GM04503 (cell line): ENCODE measurements around the gene FAM83E.
"Not testable (repeated sequence)": the region's sequence is repeated elsewhere in the genome, so short reads cannot be mapped to it uniquely, and the experiment has no call there.

ENCODE experiments used
- DNase-seq: peaks from one replicate; pipeline ENCODE4 v3.0.0-alpha.2; 2012; ENCODE audit warnings: low read depth

Gene FAM83E

DNA sequence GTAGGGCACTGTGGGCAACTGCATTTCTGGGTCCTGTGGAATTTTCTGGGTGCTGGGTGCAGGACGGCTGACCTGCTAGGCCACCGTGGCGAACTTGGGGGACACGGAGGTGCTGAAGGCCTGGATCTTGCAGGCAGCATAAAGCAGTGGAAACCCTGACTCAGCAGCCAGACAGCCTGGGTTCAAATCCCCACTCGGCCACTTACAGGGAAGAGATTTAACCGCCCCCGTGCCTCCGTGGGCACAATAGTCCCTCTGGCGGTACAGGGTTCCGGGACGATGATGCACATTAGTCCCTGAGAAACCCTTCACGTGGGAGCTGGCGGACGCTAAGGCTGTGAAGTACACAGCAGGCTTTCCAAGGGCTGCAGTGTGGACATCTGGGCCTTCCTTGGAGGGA lies 3.0 kb downstream of the FAM83E start:
- no peak for DNase-seq

DNA sequence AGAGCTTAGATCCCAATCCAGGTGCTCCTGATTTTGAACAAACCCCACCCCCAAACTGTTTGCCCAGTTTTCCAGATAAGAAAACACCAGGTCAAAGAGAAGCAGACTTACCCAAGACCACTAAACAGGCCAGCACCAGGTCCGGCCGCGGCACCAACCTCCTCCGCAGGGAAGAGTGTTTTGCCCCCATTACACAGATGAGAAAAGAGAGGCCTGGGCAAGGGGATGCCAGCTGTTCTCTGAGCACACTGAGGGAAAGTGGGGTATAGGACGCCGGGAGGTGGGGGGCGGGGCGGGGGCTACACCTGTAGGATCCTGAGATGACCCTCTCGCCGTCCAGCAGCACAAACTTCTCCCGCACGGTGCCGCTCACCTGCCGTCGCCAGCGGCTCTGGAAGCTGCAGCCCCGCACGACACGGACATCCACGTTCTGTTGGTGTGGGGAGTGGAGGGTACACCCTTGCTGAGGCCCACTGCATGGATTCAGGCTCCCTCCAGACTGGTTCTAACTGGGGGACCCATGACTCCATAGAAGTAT lies 5.2 kb downstream of the FAM83E start:
- no peak for DNase-seq

DNA sequence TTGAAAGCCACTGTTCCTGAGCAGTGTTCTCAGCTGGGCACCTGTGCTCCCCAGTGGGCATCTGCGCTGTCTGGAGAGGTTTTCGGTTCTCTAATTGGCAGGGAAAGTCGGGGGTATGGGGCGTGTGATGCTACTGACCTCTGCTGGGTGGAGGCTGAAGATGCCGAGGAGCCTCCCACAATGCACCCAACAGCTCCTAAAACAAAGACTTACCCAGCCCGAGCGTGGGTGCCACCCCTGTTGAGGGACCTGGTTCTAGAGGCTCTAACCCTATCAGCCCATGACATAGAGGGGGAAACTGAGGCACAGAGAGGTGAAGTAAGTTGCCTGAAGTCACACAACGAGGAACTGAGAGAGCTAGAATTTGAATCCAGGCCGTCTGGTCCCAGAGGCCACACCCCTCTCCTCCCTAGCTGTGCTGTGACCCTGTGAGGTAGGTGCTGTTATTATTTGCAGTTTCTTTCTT lies 6.0 kb downstream of the FAM83E start:
- no peak for DNase-seq

DNA sequence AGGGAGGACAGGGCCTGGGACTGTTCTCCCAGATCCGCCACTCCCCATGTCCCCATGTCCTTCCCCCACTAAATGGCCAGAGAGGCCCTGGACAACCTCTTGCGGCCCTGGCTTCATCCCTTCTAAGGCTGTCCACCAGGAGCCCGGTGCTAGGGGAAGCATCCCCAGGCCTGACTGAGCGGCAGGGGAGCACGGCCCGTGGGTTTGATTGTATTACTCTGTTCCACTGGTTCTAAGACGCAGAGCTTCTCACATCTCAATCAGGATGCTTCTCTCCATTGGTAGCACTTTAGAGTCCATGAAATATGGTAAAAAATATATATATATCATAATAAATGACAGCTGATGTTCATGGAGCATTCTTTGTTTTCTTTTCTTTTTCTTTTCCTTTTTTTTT lies 7.5 kb downstream of the FAM83E start:
- no peak for DNase-seq

DNA sequence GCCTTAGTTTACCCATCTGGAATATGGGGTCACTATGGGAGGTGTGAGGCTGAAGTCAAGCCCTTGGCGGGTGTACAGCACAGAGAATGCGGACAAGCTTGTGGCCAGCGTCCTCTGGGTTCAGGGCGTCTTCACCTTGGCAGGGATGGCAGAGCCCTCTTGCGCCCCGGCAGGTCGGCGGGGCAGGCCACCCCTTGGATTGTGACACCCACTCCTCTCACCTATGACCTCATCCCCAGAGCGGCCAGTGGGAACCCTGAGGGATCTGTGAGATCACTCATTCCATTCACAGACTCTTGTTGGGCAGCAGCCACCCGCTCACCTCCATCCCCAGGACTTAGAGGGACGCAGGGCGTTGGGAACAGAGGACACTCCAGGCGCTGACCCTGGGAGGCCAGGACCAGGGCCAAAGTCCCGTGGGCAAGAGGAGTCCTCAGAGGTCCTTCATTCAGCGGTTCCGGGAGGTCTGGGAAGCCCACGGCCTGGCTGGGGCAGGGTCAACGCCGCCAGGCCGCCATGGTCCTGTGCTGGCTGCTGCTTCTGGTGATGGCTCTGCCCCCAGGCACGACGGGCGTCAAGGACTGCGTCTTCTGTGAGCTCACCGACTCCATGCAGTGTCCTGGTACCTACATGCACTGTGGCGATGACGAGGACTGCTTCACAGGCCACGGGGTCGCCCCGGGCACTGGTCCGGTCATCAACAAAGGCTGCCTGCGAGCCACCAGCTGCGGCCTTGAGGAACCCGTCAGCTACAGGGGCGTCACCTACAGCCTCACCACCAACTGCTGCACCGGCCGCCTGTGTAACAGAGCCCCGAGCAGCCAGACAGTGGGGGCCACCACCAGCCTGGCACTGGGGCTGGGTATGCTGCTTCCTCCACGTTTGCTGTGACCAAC lies 8.2 kb downstream of the FAM83E start, which contains the start of gene SPACA4:
Gene SPACA4 (plus strand): TSS at position 280 of the 896 bp plus-strand sequence. CDS start 237 bp downstream, at position 517.
- DNase-seq = no peak

DNA sequence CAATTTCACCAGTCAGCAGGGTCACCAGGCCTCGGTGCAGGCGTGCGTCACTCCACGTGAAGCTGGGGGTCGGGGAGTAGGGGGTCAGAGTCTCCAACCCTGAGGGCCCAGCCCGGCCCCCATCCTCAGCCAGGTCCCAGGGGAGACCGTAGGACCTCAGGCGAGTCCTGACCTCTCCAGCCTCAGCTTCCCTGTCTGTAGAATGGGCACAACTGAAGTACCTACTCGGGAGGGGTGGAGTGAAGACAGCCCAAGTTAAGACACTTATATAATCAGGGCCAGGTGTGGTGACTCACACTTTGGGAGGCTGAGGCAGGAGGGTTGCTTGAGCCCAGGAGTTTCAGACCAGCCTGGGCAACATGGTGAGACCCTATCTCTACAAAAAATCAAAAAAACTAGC lies 11.0 kb downstream of the FAM83E start:
- no peak for DNase-seq

DNA sequence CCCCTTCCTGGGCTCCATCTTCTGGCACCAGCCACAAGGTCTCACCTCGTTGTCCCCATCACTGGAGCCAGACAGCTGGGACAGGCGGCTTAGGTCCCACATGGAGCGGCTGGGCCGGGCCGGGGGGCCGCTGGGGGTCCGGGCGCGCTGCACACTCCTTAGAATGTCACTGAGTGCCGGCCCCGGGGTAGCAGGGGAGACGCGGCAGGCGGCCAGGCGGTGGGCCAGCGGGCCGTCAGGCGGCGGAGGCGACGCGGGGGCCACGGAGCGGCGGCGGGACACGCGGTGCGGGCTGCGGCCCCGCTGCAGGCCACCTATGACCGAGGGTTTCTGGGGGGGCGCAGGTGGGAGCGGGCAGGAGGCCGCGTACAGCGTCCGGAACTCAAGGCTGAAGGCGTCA lies 11.4 kb downstream of the FAM83E start:
- DNase-seq = no peak

DNA sequence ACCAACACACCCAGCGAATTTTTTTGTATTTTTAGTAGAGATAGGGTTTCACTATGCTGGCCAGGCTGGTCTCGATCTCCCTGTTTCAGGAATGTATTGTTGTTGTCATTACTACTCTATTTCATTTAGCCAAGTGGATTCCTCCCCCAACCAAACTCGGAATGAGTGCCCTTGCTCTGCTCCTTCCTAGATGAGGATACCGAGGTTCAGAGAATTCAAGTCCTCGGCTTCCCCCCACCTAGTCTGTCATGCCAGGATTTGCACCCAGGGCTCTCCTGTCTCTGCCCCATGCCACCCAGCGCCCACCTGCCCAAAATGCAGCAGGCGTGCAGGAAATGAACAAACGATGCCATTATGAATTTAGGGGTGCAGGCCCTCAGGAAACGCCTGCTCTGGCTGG lies 11.9 kb downstream of the FAM83E start:
- no peak for DNase-seq

DNA sequence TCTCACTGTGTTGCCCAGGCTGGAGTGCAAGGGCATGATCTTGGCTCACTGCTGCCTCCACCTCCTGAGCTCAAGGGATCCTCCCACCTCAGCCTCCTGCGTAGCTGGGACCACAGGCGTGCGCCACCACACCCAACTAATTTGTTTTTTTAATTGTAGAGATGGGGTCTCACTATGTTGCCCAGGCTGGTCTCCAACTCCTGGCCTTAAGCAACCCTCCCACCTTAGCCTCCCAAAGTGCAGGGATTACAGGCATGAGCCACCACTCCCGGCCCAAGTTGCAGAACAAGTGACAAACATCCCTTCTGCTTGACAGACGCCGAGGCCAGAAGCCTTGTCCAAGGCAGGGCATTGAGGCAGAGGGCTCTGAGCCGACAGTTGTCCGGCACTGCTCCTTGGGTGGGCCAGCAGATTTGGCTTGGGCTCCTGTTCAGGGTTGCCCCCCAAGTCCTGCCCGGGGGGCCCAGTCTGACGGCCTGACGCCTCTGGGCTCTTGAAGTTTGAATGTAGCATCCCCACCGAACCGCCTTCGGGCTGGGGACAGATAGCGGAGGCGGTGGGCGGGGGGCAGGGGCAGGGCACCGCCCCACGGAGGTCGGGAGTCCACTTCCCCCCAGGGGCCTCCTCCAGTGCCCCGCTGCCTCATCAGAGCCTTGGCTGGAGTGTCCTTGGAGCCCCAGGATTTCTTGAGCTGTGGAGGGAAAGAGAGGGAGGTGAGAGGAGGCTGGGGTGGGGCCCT lies 14.0 kb downstream of the FAM83E start:
- no peak for DNase-seq

DNA sequence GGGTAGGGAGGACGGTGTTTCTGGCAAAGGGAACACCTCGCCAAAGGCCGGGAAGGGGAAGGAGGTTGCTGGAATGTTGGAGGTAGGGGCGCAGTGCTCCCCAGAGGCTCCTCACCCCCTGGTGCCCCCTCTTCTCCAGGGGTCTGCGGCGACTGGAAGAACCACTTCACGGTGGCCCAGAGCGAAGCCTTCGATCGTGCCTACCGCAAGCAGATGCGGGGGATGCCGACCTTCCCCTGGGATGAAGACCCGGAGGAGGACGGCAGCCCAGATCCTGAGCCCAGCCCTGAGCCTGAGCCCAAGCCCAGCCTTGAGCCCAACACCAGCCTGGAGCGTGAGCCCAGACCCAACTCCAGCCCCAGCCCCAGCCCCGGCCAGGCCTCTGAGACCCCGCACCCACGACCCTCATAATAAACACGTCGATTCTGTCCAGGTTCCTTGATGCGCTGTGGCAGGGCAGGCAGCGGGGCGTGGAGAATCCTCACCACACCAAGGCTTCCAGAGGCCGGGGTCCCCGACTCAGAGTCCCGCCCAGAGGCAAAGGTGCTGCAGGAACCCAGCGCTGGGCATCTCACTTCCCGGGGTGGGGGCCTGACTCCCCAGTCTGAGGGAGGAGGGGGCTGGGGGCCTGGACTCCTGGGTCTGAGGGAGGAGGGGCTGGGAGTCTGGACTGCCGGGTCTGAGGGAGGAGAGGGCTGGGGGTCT lies 15.7 kb downstream of the FAM83E start:
- no peak for DNase-seq

DNA sequence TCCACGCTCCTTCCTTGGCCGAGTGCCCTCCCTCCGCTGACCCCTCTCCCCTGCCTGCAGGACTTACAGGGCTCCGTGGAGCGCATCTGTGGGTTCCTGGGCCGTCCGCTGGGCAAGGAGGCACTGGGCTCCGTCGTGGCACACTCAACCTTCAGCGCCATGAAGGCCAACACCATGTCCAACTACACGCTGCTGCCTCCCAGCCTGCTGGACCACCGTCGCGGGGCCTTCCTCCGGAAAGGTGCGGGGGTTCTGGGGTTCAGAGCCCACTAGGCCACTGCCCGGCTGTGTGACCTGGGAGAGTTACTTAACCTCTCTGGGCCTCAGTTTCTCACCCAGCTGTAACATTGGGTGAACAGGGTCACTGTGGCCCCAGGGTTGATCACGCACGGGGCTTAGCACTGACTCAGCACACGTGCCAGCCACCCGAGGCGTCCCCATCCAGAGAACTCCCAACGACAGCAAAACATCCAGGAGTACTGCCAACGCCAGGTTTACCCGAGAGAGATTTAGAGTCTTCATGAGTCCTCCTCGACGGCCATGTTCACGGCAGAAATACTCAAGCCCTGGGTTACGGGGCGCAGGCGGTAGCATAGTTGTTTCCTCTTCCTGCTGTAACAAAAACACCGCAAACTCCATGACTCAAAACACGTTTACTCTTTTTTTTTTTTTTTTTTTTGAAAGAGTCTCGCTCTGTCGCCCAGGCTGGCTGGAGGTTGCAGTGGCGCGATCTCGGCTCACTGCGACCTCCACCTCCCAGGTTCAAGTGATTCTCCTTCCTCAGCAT lies 18.0 kb downstream of the FAM83E start:
- no peak for DNase-seq

DNA sequence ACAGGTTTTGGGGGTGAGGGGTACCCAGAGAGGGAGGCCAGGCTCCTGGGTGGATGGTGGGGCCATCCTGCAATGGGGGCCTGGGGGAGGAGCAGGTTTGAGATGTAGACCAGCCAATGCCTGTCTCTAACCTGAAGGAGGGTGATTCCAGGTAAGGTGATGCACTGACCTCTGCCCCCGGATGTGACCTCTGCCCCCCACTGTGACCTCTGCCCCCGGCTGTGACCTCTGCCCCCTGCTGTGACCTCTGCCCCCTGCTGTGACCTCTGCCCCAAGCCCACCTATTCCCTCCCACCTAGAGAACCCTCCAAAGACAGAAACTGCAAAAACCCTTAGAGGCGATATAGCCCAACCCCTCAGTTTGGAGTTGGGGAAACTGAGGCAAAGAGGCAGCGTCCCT lies 18.6 kb downstream of the FAM83E start:
- DNase-seq = no peak

DNA sequence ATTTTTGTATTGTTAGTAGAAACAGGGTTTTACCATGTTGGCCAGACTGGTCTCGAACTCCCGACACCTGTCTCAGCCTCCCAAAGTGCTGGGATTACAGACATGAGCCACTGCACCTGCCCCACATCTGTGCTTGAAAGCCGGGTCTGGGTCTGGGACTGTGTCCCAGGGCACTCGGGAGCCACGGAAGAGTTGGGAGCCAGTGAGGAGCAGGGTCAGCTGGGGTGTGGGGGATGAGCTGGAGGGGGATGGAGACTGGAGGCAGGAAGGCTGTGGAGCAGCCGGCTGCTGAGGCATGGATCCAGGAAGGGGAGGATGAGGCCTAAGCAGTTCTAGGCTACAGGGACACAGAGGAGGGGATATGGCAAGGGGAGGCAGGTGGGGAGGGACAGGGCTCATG lies 19.0 kb downstream of the FAM83E start:
- no peak for DNase-seq

DNA sequence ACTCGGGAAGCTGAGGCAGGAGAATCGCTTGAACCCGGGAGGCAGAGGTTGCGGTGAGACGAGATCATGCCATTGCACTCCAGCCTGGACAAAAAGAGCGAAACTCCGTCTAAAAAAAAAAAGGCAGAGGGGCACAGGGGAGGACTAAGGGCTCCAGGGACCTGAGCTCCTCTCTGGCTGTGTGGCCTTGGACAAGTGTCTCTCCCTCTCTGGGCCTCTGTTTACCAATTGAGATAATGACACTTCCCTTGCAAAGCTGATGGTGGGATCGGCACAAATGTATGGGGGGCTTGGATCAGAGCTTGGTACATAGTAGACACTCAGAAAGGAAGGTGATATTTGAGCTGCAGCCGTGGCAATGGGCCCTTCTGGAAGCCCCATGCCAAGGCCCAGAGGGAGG lies 19.7 kb downstream of the FAM83E start:
- no peak for DNase-seq

DNA sequence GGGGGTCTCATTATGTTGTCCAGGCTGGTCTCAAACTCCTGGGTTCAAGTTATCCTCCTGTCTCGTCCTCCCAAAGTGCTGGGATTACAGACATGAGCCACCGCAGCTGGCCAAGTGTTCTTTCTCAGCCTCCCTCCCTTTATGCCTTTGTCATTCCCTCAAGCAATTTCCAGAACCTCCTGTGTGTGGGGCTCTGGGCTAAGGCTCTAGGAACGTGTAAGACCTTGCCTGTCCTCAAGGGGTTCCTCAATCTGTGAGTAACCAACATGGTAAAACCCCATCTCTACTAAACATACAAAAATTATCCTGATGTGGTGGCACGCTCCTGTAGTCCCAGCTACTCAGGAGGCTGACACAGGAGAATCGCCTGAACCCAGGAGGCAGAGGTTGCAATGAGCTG lies 23.9 kb downstream of the FAM83E start:
- DNase-seq = no peak

DNA sequence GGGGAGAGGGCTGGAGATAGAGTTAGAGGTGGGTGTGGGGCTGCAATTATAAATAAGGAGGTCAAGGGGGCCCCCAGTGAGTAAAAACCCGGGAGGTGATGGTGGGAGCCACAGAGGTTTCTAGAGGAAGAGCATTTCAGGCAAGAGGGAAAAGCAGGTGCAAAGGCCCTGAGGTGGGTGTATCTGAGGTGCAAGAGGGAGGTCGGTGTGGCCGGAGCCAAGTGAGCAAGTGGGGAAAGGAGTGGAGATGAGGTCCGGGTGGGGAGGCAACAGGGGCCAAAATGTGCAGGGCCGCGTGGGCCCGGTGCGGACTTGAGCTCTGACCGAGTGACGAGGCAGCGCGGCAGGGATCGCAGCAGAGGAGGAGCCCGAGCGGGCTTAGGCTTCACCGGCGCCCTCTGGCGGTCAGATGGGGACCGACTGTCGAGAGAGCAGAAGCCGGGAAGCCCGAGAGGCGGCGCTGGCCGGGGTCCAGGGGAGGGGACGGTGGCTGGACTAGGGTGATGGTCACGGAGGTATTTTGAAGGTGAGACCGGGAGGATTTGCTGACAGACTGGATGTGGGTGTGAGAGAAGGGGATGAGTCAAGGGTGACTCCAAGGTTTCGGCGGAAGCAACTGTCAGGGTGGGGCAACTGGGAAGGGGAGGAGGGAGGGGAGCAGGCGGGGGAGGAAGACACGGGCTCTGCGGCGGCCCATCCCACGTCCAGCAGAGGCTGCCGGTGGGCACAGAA lies 26.0 kb downstream of the FAM83E start:
- DNase-seq = no peak

DNA sequence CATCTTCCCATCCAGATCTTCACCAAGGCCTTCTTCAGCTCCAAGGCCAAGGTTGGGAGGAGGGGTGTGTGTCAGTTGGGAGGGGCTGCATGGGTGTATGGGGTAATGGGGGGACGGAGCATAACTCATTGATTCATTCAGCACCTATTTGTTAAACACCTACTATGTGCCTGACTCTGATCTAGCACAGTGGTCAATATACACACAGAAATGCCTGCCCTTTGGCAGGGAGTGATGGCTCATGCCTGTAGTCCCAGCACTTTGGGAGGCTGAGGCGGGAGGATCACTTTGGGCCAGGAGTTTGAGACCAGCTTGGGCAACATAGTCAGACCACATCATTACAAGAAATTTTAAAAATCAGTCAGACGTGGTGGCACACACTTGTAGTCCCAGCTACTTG lies 27.5 kb downstream of the FAM83E start:
- no peak for DNase-seq

DNA sequence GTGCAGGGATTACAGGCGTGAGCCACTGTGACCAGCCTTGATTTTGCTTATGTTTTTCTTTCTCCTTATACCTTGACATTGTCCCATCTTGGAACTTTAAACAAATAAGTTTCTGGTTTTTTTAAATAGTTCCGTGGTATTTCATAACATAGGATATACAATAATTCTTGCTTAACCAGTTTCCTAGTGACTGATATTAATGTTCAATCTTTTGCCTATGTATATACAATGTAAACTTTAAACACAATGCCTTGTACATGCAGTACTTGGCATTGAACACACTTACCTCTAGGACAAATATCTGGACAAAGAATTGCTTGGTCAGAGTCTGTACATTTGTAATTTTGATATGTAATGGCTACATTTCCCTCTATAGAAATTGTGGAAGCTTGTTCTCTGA lies 32.7 kb downstream of the FAM83E start:
- DNase-seq = no peak

DNA sequence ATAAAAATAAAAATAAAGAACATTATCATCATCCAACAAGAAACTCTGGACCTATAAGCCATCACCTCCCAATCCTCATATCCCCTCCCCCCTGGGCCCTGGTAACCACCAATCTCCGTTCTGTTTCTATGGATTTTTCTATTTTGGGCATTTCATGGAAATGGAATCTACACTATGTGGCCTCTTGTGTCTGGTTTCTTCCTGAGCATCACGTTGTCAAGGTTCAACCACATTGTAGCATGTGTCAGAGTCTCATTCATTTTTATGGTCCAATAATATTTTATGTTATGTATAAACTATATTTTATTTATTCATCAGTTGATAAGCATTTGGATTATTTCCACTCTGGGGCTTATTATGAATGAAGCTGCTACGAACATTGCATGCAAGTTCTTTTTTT lies 36.0 kb downstream of the FAM83E start:
- DNase-seq = no peak

DNA sequence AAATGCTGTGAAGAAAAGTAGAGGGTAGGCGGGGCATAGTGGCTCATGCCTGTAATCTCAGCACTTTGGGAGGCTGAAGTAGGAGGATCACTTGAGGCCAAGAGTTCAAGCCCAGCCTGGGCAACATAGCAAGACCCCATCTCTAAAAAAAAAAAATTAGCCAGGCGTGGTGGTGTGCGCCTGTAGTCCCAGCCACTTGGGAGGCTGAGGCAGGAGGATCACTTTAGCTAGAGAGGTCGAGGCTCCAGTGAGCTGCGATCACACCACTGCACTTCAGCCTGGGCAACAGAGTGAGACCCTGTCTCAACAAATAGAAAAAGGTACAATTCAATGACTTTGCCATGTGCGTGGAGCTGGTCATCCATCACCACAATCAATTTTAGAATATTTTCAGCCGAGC lies 37.0 kb downstream of the FAM83E start:
- not testable (repeated sequence) for DNase-seq
